Peyer's patch (tissue), 4 donors: ENCODE measurements around the gene CEP85. TPM values are rescaled to one million over a fixed set of nuclear protein-coding genes. Genes with fewer than 3 reads are reported as not detected.
A peak's percentile ranks its signal among the peaks of the same experiment; 100 is the strongest.

Source experiments
- DNase-seq, 3 donors: peaks; one replicate each; pipeline ENCODE4 v3.0.0-alpha.2; 2017 to 2019
- H3K27ac ChIP-seq, 4 donors: fragments of 200-600 bp; sonication (generic); one replicate each; pipeline ENCODE4 v1.5.1; 2016 to 2019
- H3K27me3 ChIP-seq, 2 donors: fragments of 200-600 bp; sonication (generic); one replicate each; pipeline ENCODE4 v1.5.1; 2019
- H3K36me3 ChIP-seq, 3 donors: fragments of 200-600 bp; sonication (generic); one replicate each; pipeline ENCODE4 v1.5.1; 2016 to 2019
- H3K4me1 ChIP-seq, 4 donors: fragments of 200-600 bp; sonication (generic); one replicate each; pipeline ENCODE4 v1.5.1; 2016 to 2019
- H3K4me3 ChIP-seq, 4 donors: fragments of 200-600 bp; sonication (generic); 1 replicate in 3 of 4; 2 replicates in 1 of 4; pipeline ENCODE4 v1.5.1; 2016 to 2019; ENCODE audit warnings: mild to moderate bottlenecking in 1 of 4
- H3K9me3 ChIP-seq, 4 donors: fragments of 200-600 bp; sonication (generic); one replicate each; pipeline ENCODE4 v1.5.1; 2016 to 2019; ENCODE audit warnings: mild to moderate bottlenecking in 1 of 4
- POLR2A ChIP-seq, 2 donors: fragments of 450-650 bp; IDR thresholded peaks; one replicate each; pipeline ENCODE4 v1.5.1; 2017; ENCODE audit warnings: antibody characterized with exemption in 2 of 2, mild to moderate bottlenecking in 2 of 2, moderate library complexity in 2 of 2
- total RNA-seq, 4 donors: library from RNA; depleted of rRNA; stranded (reverse); fragments of >200 nt; gene quantifications; one replicate each; pipeline ENCODE4 v1.1.0, GENCODE V29; 2016
- TF ChIP-seq, protein P1 (sequence below), 6 experiments: fragments of 450-650 bp in 4 of 6; fragments of 200-600 bp in 2 of 6; sonication (generic) in 1 of 6; IDR thresholded peaks; one replicate each; pipeline ENCODE4 v1.5.1; 2017 to 2019; ENCODE audit warnings: antibody characterized with exemption in 6 of 6, mild to moderate bottlenecking in 3 of 6, moderate library complexity in 1 of 6

Gene CEP85
- total RNA-seq, 4 donors from 2014 or later: 11.0 to 32.2 (median 12.9) TPM

- Histone ChIP-seq H3K27me3 (no peaks in the 10 kb centered on the region), H3K4me1 (peaks cover 10 to 77% (median 59%) of the 10 kb centered on the region in 4 donors), H3K27ac (peak overlapping the region in 2 of 4 donors; percentile 9 to 96), H3K4me3 (no peak overlapping the region), H3K9me3 (no peaks in the 10 kb centered on the region), H3K36me3 (peaks cover 0 to 8% (median 0%) of the 10 kb centered on the region in 3 donors)
- TF ChIP-seq, protein P1, sequence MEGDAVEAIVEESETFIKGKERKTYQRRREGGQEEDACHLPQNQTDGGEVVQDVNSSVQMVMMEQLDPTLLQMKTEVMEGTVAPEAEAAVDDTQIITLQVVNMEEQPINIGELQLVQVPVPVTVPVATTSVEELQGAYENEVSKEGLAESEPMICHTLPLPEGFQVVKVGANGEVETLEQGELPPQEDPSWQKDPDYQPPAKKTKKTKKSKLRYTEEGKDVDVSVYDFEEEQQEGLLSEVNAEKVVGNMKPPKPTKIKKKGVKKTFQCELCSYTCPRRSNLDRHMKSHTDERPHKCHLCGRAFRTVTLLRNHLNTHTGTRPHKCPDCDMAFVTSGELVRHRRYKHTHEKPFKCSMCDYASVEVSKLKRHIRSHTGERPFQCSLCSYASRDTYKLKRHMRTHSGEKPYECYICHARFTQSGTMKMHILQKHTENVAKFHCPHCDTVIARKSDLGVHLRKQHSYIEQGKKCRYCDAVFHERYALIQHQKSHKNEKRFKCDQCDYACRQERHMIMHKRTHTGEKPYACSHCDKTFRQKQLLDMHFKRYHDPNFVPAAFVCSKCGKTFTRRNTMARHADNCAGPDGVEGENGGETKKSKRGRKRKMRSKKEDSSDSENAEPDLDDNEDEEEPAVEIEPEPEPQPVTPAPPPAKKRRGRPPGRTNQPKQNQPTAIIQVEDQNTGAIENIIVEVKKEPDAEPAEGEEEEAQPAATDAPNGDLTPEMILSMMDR (IDR thresholded peaks at IDR 0.05): no peak
- no peak for TF ChIP-seq POLR2A (IDR thresholded peaks at IDR 0.05)
- no peak for DNase-seq
These were observed 48.5 kb downstream of the CEP85 start for GRCh38 chr1:26282401-26282918.

GRCh38 chr1:26283279-26283853 lies 49.4 kb downstream of the CEP85 start:
- TF ChIP-seq, protein P1 (IDR thresholded peaks at IDR 0.05): no peak
- TF ChIP-seq POLR2A (IDR thresholded peaks at IDR 0.05): no peak
- DNase-seq: no peak
- Histone ChIP-seq H3K9me3 (no peaks in the 10 kb centered on the region), H3K4me3 (no peak overlapping the region), H3K36me3 (peaks cover 0 to 8% (median 0%) of the 10 kb centered on the region in 3 donors), H3K27ac (peak overlapping the region; percentile 73 to 91 (median 85)), H3K27me3 (no peaks in the 10 kb centered on the region), H3K4me1 (peaks cover 3 to 73% (median 61%) of the 10 kb centered on the region in 4 donors)

- peak overlapping the region; percentile 73 to 91 (median 85) for H3K27ac ChIP-seq
- peaks cover 0 to 8% (median 0%) of the 10 kb centered on the region in 3 donors for H3K36me3 ChIP-seq
- no peaks in the 10 kb centered on the region for H3K27me3 ChIP-seq
- peak overlapping the region in 1 of 4 donors; percentile 6 for H3K4me3 ChIP-seq
- DNase-seq: no peak
- no peaks in the 10 kb centered on the region for H3K9me3 ChIP-seq
- peaks cover 2 to 73% (median 64%) of the 10 kb centered on the region in 4 donors for H3K4me1 ChIP-seq
- TF ChIP-seq, protein P1 (IDR thresholded peaks at IDR 0.05): no peak
- TF ChIP-seq POLR2A (IDR thresholded peaks at IDR 0.05): no peak
These were observed 50.0 kb downstream of the CEP85 start for GRCh38 chr1:26283871-26284596.

DNA sequence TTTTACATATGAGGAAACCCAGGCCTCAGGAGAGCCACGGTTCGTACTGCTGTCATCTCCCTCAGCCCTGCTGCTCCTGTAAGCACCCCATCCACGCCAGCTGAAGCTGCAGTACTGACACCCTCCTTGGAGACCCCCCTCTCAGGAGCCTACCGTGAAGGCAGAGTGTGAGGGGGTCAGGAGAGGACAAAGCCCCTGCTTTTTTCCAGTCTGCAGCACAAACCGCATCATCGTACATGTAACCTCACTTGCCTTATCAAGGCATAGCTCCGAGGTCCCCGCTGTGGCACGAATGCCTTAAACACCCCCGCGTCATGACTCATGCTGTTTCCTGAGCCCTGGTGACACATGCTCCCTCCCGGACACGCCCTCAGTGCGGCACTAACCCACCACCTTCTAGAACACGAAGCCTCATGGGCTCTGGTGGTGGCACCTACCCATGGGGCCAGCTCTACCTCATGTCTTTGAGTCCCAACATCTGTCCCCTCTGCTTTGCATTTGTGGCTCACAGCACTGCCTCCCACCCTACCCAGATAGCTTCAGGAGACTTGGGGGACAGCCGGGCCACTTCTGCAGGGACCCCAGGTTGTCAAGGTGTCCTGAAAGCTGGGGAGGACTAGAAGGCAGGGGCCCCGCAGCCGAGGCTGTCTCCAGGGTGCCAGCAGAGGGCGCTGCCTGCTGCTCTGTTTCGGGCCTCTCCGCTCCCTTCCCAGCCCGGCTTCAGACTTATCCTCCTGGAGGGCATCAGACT lies 50.8 kb downstream of the CEP85 start:
- peak; percentile 84 to 95 (median 92) for DNase-seq
- Histone ChIP-seq H3K27ac (peak overlapping the region; percentile 73 to 91 (median 85)), H3K4me1 (peaks cover 0 to 76% (median 67%) of the 10 kb centered on the region in 4 donors), H3K9me3 (no peaks in the 10 kb centered on the region), H3K27me3 (no peaks in the 10 kb centered on the region), H3K36me3 (peaks cover 0 to 8% (median 0%) of the 10 kb centered on the region in 3 donors), H3K4me3 (peak overlapping the region in 1 of 4 donors; percentile 6)
- TF ChIP-seq, protein P1 (IDR thresholded peaks at IDR 0.05): peak; percentile 64 to 88 (median 82)
- no peak for TF ChIP-seq POLR2A (IDR thresholded peaks at IDR 0.05)

DNA sequence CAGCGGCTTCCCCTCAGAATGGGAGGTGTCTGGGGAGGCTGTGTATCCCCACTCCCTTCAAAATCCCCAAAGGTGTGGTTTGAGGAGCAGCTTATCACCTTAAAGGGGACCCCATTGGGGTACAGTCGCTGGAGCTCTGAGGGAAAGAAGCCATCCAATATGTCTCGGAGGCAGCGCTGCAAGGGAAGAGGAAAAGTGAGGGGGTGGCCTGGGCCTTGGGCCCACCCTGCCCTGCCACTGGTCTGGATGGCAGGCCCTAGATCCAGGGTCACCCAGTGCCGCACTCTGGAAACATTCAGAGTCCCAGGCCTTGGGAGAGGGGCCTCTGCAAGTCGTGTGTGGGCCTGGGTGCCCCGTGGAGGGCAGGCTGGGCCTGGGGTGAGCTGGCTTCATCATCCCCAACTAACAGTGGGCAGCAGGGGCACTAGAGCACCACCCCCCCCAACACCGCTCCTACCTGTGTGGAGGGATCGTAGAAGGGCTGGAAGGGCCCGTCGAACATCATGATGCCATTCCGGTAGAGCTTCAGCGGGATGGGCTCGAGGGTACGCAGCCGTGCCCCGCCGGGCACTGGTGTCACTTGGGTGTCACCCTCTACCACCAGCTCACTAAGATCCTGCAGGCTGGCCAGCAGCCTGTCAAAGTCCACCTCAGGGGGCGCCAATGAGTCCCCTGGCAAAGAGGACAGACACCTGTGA lies 51.5 kb downstream of the CEP85 start:
- Histone ChIP-seq H3K27ac (peak overlapping the region; percentile 73 to 91 (median 85)), H3K27me3 (no peaks in the 10 kb centered on the region), H3K36me3 (peaks cover 0 to 8% (median 0%) of the 10 kb centered on the region in 3 donors), H3K4me1 (peaks cover 0 to 81% (median 75%) of the 10 kb centered on the region in 4 donors), H3K4me3 (no peak overlapping the region), H3K9me3 (no peaks in the 10 kb centered on the region)
- DNase-seq: peak; percentile 57 to 76 (median 63)
- no peak for TF ChIP-seq POLR2A (IDR thresholded peaks at IDR 0.05)
- TF ChIP-seq, protein P1 (IDR thresholded peaks at IDR 0.05): peak in 4 of 6 experiments; percentile 4 to 34 (median 20)
